NCI-H128 (cell line): ENCODE results near the gene LIME1.

ENCODE experiments used
- DNase-seq: peaks from one replicate; lab custom pipeline; 2025; ENCODE audit not compliant: unreplicated experiment; lab: John Stamatoyannopoulos, UW

The LIME1 gene

GRCh38 chr20:63735859-63736718 is at the start of gene LIME1:
TSS of gene LIME1 (plus strand) at chr20:63736664. CDS start at chr20:63737550, 886 bp downstream.
- no peak for DNase-seq

DNA sequence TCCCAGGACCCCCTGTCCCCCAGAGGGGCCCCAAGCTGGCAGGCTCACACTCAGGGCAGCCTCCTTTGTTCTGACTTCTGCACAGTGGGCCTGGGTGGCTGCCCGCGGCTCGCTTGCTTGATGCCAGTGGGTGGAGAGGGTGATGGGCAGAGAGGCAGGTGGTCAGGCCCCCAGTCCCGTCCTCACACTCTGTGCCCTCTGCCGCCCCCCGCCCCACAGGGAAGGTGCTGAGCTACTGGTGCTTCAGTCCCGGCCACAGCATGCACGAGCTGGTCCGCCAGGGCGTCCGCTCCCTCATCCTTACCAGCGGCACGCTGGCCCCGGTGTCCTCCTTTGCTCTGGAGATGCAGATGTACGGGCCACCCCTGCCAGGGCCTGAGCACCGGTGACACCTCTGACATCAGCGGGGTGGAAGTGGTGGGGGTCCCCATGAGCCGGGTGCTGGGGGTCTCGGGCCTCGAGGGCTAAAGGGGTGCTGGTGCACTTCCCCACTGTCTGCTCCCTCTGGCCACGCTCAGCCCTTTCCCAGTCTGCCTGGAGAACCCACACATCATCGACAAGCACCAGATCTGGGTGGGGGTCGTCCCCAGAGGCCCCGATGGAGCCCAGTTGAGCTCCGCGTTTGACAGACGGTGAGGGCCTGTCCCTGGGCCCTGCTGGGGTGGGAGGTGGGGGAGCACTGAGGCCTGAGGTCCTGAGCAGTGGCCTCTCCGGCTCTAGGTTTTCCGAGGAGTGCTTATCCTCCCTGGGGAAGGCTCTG is 48.9 kb upstream of the LIME1 start:
- no peak for DNase-seq

DNA sequence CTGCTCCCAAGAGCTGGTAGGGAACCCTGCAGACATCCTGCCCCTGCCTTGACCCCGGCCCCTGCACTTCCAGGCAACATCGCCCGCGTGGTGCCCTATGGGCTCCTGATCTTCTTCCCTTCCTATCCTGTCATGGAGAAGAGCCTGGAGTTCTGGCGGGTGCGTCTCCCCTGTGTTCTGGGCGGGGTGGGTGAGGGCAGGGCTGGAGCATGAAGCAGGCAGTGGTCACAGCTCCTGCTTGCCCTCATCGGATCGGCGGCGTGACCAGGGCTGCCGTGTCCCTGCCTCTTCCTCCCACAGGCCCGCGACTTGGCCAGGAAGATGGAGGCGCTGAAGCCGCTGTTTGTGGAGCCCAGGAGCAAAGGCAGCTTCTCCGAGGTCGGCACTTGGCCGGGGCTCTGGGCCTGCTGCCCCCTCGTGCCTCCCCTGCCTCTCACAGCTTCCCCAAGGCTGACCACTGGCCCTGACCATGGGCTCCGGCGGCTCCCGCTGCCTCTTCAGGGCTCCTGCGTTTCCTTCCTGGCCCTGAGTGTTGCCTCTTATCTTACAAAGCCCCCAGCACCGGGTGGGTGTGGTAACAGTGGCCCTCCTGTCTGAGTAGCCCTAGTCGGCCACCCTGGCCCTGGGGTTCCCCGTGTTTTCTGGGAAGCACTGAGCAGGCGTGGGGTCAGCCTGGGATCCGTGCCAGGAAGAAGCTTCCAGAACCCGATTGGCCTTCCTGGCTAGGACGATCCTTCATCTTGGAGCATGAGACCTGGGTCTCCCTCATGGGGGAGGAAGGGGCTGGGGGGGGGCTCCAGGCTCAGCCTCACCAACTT is 48.0 kb upstream of the LIME1 start:
- no peak for DNase-seq

DNA sequence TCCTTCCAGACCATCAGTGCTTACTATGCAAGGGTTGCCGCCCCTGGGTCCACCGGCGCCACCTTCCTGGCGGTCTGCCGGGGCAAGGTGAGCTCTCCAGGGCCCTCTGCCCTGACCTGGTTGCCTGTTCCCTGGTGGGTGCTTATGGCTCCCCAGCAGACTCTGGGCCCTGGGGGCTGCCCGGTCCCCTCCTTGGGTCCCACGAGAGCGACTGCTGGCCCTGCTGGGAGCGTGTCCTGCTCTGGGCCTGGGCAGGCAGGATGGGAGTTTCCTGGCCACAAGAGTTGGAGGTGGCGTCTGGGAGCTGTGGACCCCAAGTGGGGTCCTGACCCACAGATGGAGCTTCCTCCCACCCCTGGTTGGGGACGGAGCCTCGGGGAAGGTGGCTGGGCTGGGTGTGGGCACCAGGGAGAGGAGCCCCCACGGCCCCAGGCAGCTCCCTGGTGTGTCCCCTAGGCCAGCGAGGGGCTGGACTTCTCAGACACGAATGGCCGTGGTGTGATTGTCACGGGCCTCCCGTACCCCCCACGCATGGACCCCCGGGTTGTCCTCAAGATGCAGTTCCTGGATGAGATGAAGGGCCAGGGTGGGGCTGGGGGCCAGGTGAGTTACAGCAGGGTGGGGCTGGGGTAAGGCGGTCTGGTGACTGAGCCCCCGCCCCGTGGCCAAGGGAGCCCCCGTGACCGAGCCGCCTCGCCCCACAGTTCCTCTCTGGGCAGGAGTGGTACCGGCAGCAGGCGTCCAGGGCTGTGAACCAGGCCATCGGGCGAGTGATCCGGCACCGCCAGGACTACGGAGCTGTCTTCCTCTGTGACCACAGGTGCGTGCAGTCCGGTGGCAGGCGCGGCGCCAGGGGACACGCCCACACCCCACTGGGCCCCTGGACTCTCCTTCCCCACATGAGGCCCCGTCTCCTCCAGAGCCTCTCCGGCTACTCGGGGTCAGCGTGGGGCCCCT is 47.1 kb upstream of the LIME1 start:
- DNase-seq, result no peak

DNA sequence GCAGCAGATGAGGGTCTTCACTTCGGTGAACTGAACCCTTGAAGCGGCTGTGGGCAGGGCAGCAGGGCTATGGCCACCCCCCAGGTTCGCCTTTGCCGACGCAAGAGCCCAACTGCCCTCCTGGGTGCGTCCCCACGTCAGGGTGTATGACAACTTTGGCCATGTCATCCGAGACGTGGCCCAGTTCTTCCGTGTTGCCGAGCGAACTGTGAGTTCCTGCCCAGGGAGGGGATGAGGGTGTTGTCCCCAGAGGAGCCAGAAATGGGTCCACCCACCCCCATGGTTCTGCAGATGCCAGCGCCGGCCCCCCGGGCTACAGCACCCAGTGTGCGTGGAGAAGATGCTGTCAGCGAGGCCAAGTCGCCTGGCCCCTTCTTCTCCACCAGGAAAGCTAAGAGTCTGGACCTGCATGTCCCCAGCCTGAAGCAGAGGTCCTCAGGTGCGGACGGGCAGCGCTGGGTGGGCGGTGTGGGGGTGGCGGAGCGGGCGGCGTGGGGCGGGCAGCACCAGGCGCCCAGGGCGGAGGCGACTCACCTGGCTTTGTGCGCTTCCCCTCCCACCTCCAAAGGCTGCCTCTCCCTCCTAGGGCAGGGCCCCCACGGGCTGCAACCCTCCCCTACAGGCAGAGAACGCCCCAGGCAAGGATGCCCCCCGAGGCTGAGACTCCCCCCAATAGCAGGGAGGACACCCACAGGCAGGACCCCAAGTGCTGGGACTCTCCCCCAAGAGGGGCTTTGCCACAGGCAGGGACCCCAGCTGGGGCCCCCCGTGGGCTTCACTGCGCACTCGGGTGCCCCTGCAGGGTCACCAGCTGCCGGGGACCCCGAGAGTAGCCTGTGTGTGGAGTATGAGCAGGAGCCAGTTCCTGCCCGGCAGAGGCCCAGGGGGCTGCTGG is 46.2 kb upstream of the LIME1 start:
- DNase-seq, result no peak

GRCh38 chr20:63690898-63691710 is 45.4 kb upstream of the LIME1 start:
- no peak for DNase-seq

- no peak for DNase-seq
Observed at GRCh38 chr20:63691711-63692435, 44.6 kb upstream of the LIME1 start.

GRCh38 chr20:63692436-63693082 is 43.9 kb upstream of the LIME1 start:
- DNase-seq, result no peak

DNA sequence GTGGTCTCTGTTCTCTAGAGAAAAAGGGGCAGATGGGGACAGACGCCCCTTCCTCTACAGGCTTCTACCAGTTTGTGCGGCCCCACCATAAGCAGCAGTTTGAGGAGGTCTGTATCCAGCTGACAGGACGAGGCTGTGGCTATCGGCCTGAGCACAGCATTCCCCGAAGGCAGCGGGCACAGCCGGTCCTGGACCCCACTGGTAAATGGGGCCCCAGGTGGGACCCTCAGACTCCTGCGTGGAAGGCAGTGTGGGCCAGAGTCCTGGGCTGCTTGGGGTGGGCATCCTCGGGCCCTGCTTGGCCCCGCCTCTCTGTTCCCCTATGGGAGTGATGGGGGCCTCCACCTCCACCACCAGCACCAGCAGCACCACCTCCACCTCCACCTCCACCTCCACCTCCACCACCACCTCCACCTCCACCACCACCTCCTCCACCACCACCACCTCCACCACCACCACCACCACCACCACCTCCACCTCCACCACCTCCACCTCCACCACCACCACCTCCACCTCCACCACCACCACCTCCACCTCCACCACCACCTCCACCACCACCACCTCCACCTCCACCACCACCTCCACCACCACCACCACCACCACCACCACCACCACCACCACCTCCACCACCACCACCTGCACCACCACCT is 43.3 kb upstream of the LIME1 start:
- DNase-seq, result no peak

DNA sequence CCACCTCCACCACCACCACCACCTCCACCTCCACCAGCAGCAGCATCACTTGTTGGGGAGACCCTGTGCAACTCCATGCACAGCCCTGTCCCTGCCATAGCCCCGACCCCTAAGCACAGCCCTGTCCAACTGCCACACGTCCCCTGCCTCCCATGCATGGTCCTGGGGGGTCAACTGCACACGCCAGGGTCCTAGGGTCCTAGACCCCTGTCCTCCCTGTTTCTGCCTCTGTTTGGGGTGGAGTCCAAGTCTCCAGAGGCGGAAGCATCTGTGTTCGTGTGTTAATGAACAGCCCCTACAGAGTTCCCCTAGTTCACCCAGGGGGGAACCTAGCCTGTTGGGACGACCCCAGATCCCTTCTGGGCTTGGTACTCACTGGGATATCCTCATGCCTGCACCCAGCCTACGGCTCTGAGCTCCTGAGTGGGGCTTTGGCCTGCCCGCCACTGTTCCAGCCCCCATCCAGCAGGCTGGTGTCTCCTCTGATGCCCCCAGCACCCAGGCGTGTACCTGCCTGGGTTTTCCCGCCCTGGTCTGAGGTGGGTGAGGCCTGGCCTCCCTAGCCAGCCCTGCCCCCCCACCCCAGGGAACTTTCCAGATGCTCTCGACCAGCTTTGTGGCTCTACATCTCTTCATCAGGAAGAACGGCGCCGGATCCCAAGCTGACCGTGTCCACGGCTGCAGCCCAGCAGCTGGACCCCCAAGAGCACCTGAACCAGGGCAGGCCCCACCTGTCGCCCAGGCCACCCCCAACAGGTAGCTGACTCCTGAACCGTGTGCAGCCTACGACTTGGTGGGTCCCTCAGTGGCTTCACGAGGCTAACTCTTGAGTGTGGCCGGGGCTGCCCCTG is 42.5 kb upstream of the LIME1 start:
- DNase-seq, result no peak

- DNase-seq, result no peak
Observed at GRCh38 chr20:63694584-63695423, 41.7 kb upstream of the LIME1 start.

- no peak for DNase-seq
Observed at GRCh38 chr20:63695424-63696305, 40.8 kb upstream of the LIME1 start.

DNA sequence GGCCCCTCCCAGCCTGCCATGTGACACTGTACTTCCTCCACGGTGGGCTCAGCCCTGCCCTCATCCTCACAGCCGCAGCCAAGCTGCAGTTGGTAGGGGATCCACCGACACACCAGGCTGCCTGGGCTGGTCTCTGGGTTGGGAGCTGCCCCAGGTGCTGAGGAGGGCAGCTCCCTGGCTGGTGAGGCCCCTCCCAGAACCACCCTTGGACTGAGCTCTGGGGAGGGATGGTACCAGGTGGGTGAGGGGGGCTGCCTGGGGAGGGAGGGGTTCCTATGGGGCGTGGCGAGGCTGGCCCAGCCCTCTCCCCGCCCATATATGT is 40.2 kb upstream of the LIME1 start:
- no peak for DNase-seq
